ENCODE measurements around the gene TMTC4.
A peak's percentile ranks its signal among the peaks of the same experiment; 100 is the strongest.

The TMTC4 gene

DNA sequence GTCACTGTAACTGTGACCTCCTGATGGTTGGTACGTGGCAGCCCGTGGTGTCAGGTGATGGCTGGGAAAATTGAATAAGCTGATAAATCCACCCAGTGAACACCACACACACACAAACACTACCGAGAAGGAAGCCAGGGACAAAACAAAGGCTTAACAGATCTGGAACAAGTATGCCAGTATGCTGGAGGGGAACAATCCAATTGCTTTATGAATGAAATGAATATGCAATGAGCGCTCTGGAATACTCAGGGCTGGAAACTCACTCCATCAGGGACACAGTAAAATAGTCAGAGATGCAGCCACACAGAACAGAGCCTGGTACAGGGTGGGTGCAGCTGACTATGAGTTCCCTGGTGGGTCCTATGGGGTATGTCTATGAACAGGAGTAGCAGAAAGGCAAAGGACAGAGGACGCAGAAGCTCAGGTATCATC, 16.7 kb downstream of the TMTC4 start:
- H3K4me3 ChIP-seq (ENCODE audit: low read length) = no peak overlapping the region
- DNase-seq (ENCODE audit: low read depth) = no peak
- TF ChIP-seq CTCF (conservative IDR thresholded peaks at IDR 0.05; ENCODE audit: low read length) = no peak

GRCh38 chr13:100652510-100652909, 22.1 kb downstream of the TMTC4 start:
- DNase-seq (ENCODE audit: low read depth) = no peak
- TF ChIP-seq CTCF (conservative IDR thresholded peaks at IDR 0.05; ENCODE audit: low read length) = no peak
- no peak overlapping the region for H3K4me3 ChIP-seq (ENCODE audit: low read length)

- no peak for TF ChIP-seq CTCF (conservative IDR thresholded peaks at IDR 0.05; ENCODE audit: low read length)
- DNase-seq (ENCODE audit: low read depth) = no peak
Measured at GRCh38 chr13:100650326-100650725, 24.3 kb downstream of the TMTC4 start.

GRCh38 chr13:100648354-100648753, 26.2 kb downstream of the TMTC4 start:
- H3K4me3 ChIP-seq (ENCODE audit: low read length) = no peak overlapping the region
- DNase-seq (ENCODE audit: low read depth) = peak; percentile 36
- no peak for TF ChIP-seq CTCF (conservative IDR thresholded peaks at IDR 0.05; ENCODE audit: low read length)

More at GRCh38 chr13:100650326-100650725, 24.3 kb downstream of the TMTC4 start:
- H3K4me3 ChIP-seq (ENCODE audit: low read length) = no peak overlapping the region

DNA sequence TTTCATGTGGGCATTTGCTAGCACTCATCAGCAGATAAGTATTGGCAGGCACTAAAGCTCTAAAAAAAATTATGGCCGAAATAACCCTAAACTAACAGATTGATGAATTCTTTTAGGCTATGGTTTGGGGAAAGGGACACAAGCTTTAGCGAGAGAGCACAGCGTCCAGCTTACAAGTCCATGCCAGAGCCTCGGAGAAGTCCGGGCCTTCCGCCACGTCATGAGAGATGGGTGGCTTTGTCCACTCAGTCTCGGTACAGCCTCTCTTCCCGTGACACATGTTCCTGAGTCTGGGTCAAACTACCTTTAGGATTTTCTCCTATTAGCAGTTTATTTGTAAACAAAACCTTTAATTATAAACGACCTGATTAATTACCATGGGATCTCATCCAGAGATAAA, 27.7 kb downstream of the TMTC4 start:
- TF ChIP-seq CTCF (conservative IDR thresholded peaks at IDR 0.05; ENCODE audit: low read length) = no peak
- DNase-seq (ENCODE audit: low read depth) = no peak
- H3K4me3 ChIP-seq (ENCODE audit: low read length) = no peak overlapping the region

GRCh38 chr13:100646030-100646673, 28.4 kb downstream of the TMTC4 start:
- no peak overlapping the region for H3K4me3 ChIP-seq (ENCODE audit: low read length)
- DNase-seq (ENCODE audit: low read depth) = peak; percentile 20
- TF ChIP-seq CTCF (conservative IDR thresholded peaks at IDR 0.05; ENCODE audit: low read length) = peak; percentile 50

- H3K4me3 ChIP-seq (ENCODE audit: low read length) = no peak overlapping the region
- no peak for TF ChIP-seq CTCF (conservative IDR thresholded peaks at IDR 0.05; ENCODE audit: low read length)
- no peak for DNase-seq (ENCODE audit: low read depth)
Measured at GRCh38 chr13:100645382-100645781, 29.2 kb downstream of the TMTC4 start.

Data from AG10803 (cell line).